Karpas-422 (cell line): ENCODE results near the gene SYF2. TPM values are rescaled to one million over a fixed set of nuclear protein-coding genes. Genes with fewer than 3 reads are reported as not detected.
A peak's percentile ranks its signal among the peaks of the same experiment; 100 is the strongest.

ENCODE experiments used
- DNase-seq: peaks from one replicate; pipeline ENCODE4 v3.0.0-alpha.2; 2015
- H2AFZ ChIP-seq: fragments of 200-600 bp; sonication (generic); 2 replicates; pipeline ENCODE4 v1.6.1; 2014; ENCODE audit warnings: antibody characterized with exemption, low read length, mixed read lengths
- H3K27ac ChIP-seq: fragments of 200-600 bp; sonication (generic); 2 replicates; pipeline ENCODE4 v1.5.1; 2014; ENCODE audit warnings: mild to moderate bottlenecking, low read length, moderate library complexity
- H3K27me3 ChIP-seq: fragments of 200-600 bp; sonication (generic); 2 replicates; pipeline ENCODE4 v1.6.1; 2014; ENCODE audit warnings: low read length, mixed read lengths
- H3K36me3 ChIP-seq: fragments of 200-600 bp; sonication (generic); 2 replicates; pipeline ENCODE4 v1.6.1; 2014; ENCODE audit warnings: low read length, mixed read lengths; ENCODE audit not compliant: insufficient read depth
- H3K4me1 ChIP-seq: fragments of 200-600 bp; sonication (generic); 2 replicates; pipeline ENCODE4 v1.6.1; 2014; ENCODE audit warnings: mild to moderate bottlenecking, low read length, mixed read lengths
- H3K4me2 ChIP-seq: fragments of 200-600 bp; sonication (generic); 2 replicates; pipeline ENCODE4 v1.6.1; 2014; ENCODE audit warnings: low read length, low read depth, mild to moderate bottlenecking; ENCODE audit not compliant: poor library complexity, severe bottlenecking
- H3K4me3 ChIP-seq: fragments of 200-600 bp; sonication (generic); 2 replicates; pipeline ENCODE4 v1.5.1; 2014; ENCODE audit warnings: mild to moderate bottlenecking, antibody characterized with exemption, low read length, mixed read lengths
- H3K79me2 ChIP-seq: fragments of 200-600 bp; sonication (generic); 2 replicates; pipeline ENCODE4 v1.6.1; 2014; ENCODE audit warnings: mild to moderate bottlenecking, low read length, mixed read lengths
- H3K9ac ChIP-seq: fragments of 200-600 bp; sonication (generic); 2 replicates; pipeline ENCODE4 v1.6.0; 2014; ENCODE audit warnings: low read length
- H3K9me2 ChIP-seq: fragments of 200-600 bp; sonication (generic), shearing (Covaris generic); replicated peaks from 2 replicates; pipeline ENCODE4 v1.6.0; 2014; ENCODE audit warnings: mild to moderate bottlenecking, low read length, moderate library complexity; ENCODE audit not compliant: insufficient read depth
- H3K9me3 ChIP-seq: fragments of 300-700, 200-600 bp; sonication (generic); 2 replicates; pipeline ENCODE4 v1.6.1; 2014; ENCODE audit warnings: low read length, mixed read lengths
- H4K20me1 ChIP-seq: fragments of 200-600 bp; sonication (generic); 2 replicates; pipeline ENCODE4 v1.6.1; 2014; ENCODE audit warnings: mild to moderate bottlenecking, antibody characterized with exemption, low read length, low read depth; ENCODE audit not compliant: insufficient read depth
- total RNA-seq: library from RNA; depleted of rRNA; stranded (reverse); fragments of >200 nt; shearing (Covaris generic); gene quantifications from 2 replicates; pipeline ENCODE4 v1.2.3, GENCODE V29; 2014; ENCODE audit warnings: low replicate concordance

The SYF2 gene
- total RNA-seq, 1 experiment from 2014 or later: 57.4 TPM

DNA sequence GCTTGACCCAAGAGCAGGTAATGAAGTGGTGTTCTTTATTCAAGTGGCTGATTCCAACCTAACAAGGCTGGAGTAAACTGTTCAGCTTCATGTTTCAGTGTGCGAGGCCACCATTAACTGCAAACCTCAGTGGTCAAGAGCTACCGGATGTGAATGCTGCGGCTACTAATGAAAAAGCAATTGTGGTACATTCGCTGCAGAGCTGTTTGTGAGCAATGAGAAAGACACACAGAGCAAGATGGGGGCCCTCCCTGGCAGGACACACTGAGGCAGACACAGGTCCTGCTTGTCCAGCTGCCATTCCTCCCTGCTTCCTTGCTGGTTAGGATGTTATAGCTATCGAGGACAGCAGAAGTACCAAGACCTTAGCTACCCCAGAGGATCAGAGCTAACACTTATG lies 26.1 kb downstream of the SYF2 start:
- H3K79me2 ChIP-seq: no peaks in the 10 kb centered on the region
- H3K27ac ChIP-seq: no peak overlapping the region
- H3K4me1 ChIP-seq: peaks cover 15% of the 10 kb centered on the region; the same call in 1 of the 2 replicates
- no peak overlapping the region for H3K4me2 ChIP-seq
- H4K20me1 ChIP-seq: no peaks in the 10 kb centered on the region
- H3K9me2 ChIP-seq: no peaks in the 10 kb centered on the region
- no peaks in the 10 kb centered on the region for H3K27me3 ChIP-seq
- DNase-seq: no peak
- H3K9me3 ChIP-seq: no peaks in the 10 kb centered on the region
- no peaks in the 10 kb centered on the region for H3K36me3 ChIP-seq
- no peak overlapping the region for H2AFZ ChIP-seq
- H3K9ac ChIP-seq: no peak overlapping the region
- H3K4me3 ChIP-seq: no peak overlapping the region

DNA sequence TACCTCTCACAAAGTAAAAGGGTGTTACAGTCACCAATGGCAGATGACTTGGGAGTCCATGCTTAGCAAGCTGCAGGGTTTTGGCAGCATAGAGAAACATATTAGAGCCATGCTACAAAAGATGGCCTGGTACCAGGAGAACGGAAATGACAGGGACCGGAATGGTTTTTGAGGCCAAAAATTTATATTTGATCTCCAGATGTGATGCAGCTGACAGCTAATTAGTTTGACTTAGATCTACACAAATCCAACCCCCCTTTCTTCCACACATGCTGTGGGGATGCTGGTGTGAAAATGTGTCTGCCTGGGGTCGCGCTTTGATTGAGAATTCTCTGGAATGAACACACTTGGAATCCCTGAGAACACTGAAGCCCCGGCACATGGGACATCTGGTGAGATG lies 26.5 kb downstream of the SYF2 start:
- H2AFZ ChIP-seq: no peak overlapping the region
- H3K9ac ChIP-seq: no peak overlapping the region

DNA sequence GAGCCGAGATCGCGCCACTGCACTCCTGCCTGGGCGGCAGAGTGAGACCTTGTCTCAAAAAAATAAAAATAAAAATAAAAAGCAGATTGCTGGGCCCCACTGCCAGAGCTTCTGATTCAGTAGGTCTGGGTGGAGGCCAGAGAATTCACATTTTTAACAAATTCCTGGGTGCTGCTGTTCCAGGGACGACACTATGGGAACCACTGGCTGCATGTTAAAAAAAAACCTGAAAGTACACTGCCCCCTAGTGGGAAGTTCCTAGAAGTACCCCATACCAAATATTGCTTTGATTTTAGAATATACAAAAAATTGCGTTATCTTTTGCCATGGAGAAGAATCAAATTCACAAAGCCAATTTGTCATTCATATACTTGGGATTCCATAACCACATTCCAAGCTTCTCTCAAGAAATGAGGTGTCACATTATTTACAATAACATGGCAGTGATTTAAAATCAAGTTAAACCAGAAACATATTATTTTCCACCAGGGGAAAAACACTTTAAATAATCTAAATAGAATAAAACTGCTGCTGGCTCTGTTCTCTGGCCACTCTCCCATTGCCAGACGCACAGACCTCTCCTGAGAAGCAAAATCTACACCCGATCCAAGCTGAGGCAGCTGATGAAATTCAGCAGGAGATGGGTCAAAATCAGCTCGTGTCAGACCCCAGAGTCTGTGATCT lies 27.4 kb downstream of the SYF2 start:
- H3K9me3 ChIP-seq: no peaks in the 10 kb centered on the region
- DNase-seq: peak; percentile 81
- no peak overlapping the region for H3K9ac ChIP-seq
- H4K20me1 ChIP-seq: no peaks in the 10 kb centered on the region
- no peak overlapping the region for H3K4me3 ChIP-seq
- no peak overlapping the region for H3K27ac ChIP-seq
- H3K4me2 ChIP-seq: no peak overlapping the region
- H3K9me2 ChIP-seq: no peaks in the 10 kb centered on the region
- H3K27me3 ChIP-seq: no peaks in the 10 kb centered on the region
- H3K4me1 ChIP-seq: peaks cover 15% of the 10 kb centered on the region; the same call in 1 of the 2 replicates
- H3K36me3 ChIP-seq: no peaks in the 10 kb centered on the region
- H2AFZ ChIP-seq: no peak overlapping the region
- H3K79me2 ChIP-seq: no peaks in the 10 kb centered on the region

More for the DNA sequence above, 26.5 kb downstream of the SYF2 start:
- peaks cover 15% of the 10 kb centered on the region; the same call in 1 of the 2 replicates for H3K4me1 ChIP-seq
- no peak overlapping the region for H3K4me3 ChIP-seq
- no peak overlapping the region for H3K4me2 ChIP-seq
- no peaks in the 10 kb centered on the region for H4K20me1 ChIP-seq
- DNase-seq: no peak
- H3K9me3 ChIP-seq: no peaks in the 10 kb centered on the region
- no peak overlapping the region for H3K27ac ChIP-seq
- H3K79me2 ChIP-seq: no peaks in the 10 kb centered on the region
- no peaks in the 10 kb centered on the region for H3K9me2 ChIP-seq
- H3K36me3 ChIP-seq: no peaks in the 10 kb centered on the region
- no peaks in the 10 kb centered on the region for H3K27me3 ChIP-seq

DNA sequence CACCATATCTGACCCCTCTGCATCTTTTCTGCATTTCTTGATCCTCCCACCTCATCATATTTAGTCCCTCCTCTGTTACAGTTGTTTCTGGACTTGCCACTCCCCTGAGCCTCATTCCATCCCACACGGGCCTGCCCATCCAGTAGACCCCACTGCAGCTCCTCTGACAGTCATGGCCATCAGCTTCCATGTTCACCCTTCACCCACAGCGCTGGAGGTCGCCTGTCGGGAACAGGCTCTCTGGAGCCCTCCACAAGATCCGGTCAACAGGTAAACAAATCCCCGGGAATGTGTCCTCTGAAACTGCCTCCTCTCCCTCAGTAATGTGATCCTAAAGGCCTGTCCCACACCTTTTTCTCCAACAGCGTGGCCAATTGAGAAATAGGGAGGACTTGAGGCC lies 31.3 kb downstream of the SYF2 start:
- no peak overlapping the region for H3K4me2 ChIP-seq
- no peak overlapping the region for H2AFZ ChIP-seq
- no peak for DNase-seq
- H4K20me1 ChIP-seq: no peaks in the 10 kb centered on the region
- H3K9me3 ChIP-seq: no peaks in the 10 kb centered on the region
- no peaks in the 10 kb centered on the region for H3K9me2 ChIP-seq
- H3K27me3 ChIP-seq: no peaks in the 10 kb centered on the region
- no peak overlapping the region for H3K4me3 ChIP-seq
- H3K4me1 ChIP-seq: peaks cover 35% of the 10 kb centered on the region
- H3K36me3 ChIP-seq: no peaks in the 10 kb centered on the region
- no peak overlapping the region for H3K9ac ChIP-seq
- H3K27ac ChIP-seq: no peak overlapping the region
- H3K79me2 ChIP-seq: no peaks in the 10 kb centered on the region

DNA sequence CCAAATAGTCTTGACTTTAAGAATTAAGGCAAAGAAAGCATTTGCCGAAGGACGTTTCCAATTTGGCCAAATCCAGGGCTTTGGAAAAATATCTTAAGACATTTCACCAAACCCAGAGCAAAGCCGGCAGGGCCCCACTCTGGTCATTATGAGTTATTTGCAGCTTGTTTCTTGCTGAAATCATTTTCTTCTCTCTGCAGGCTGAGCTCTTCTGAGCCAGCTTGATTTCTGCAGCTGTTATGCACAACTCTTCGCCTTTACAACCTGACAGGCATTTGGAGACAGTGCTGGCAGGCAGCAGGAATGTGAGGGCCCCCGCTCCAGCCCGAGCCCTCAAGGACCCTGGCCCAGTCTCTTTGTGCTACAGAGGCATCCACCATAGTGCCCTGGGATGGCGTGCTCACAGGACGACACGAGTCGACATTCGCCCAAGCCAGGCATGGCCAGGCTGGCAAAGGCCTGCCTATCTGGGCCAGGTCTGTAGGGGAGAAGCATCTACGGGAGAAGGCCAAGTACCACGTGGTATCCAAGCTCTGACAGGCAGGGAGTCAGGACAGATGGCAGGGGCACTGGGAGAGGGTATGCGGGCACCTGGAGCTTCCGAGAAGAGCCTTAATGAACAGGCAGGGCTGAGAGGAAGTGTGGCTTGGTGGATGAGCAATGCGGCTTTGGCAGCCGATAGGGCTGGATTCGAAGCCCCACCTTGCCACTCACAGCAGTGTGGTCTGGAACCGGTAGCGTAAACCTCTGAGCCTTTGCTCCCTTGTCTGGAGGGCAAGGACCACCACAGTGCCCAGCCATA lies 32.3 kb downstream of the SYF2 start:
- no peaks in the 10 kb centered on the region for H3K9me2 ChIP-seq
- H3K4me2 ChIP-seq: no peak overlapping the region
- H3K9me3 ChIP-seq: no peaks in the 10 kb centered on the region
- DNase-seq: no peak
- H3K9ac ChIP-seq: no peak overlapping the region
- H3K79me2 ChIP-seq: no peaks in the 10 kb centered on the region
- no peak overlapping the region for H3K27ac ChIP-seq
- H3K27me3 ChIP-seq: no peaks in the 10 kb centered on the region
- no peak overlapping the region for H2AFZ ChIP-seq
- H3K36me3 ChIP-seq: no peaks in the 10 kb centered on the region
- no peaks in the 10 kb centered on the region for H4K20me1 ChIP-seq
- H3K4me1 ChIP-seq: peaks cover 27% of the 10 kb centered on the region
- H3K4me3 ChIP-seq: no peak overlapping the region

DNA sequence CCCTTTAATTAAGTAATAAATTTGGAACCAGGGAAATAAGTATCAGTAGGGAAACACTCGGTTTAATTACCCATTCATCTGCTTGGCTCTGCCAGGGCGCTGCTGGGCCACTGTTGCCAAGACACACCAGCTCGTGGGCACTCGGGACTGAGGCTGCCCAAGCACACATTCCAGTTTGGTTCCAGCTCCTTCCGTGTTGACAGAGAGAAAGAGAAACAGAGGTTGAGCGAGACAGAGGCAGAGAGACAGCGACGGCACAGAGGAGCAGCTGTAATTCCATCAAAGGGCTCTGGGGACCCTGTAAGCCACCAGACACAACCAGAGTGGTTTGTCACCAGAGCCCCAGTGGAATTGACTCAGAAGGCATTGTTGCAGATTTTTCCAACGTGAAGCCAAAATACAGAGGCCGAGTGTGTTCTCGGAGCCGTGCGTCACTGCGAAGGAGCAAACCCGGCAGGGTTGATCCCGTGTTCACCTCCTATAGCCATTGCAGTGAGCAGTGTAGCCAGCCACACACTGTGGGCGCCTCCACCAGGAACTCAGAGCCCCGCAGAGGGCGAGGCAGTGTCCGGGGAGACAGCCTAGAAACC lies 33.5 kb downstream of the SYF2 start:
- H2AFZ ChIP-seq: peak overlapping the region; percentile 2; the same call in 1 of the 2 replicates
- H3K36me3 ChIP-seq: no peaks in the 10 kb centered on the region
- DNase-seq: peak; percentile 83
- no peaks in the 10 kb centered on the region for H4K20me1 ChIP-seq
- peak overlapping the region; percentile 57 for H3K9ac ChIP-seq
- no peak overlapping the region for H3K27ac ChIP-seq
- peaks cover 26% of the 10 kb centered on the region for H3K4me1 ChIP-seq
- H3K9me3 ChIP-seq: no peaks in the 10 kb centered on the region
- peak overlapping the region; percentile 31 for H3K4me3 ChIP-seq
- H3K27me3 ChIP-seq: no peaks in the 10 kb centered on the region
- peak overlapping the region; percentile 76 for H3K4me2 ChIP-seq
- H3K9me2 ChIP-seq: no peaks in the 10 kb centered on the region
- H3K79me2 ChIP-seq: no peaks in the 10 kb centered on the region

DNA sequence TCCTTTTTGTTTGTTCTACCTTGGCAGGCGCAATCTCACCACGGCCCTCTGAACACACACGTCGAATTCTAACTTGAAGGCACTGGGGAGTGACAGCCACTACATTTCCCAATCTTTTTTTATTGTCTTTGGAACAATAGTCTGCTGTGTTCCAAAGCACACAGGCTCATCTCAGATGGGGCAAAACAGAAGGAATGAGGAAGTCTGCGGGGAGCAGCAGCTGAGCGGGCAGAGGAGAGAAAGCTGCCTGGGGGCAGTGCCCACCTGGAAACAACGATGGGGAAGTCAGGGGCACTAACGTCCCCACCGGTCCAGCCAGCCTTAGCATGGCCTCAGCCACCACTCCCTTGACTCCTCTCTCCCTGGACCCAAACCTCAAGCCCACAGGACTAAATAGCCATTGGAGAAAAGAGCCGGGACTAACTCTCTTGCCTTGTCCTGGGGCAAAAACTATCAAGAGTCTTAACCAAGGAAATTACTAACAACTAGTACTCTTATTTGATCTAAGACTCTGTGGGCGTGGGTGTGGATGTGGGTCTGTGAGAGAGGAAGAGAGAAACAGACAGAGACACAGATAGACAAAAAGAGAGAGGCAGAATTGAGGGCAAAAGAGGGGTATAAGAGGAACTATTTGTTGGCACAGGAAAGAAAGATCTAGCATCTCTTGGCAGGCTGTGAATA lies 34.2 kb downstream of the SYF2 start:
- no peaks in the 10 kb centered on the region for H3K36me3 ChIP-seq

More for the DNA sequence above, 34.2 kb downstream of the SYF2 start:
- H3K4me2 ChIP-seq: peak overlapping the region; percentile 76
- H2AFZ ChIP-seq: no peak overlapping the region
- H4K20me1 ChIP-seq: no peaks in the 10 kb centered on the region
- peak overlapping the region; percentile 31 for H3K4me3 ChIP-seq
- no peak overlapping the region for H3K27ac ChIP-seq
- DNase-seq: no peak
- H3K9ac ChIP-seq: peak overlapping the region; percentile 57
- no peaks in the 10 kb centered on the region for H3K79me2 ChIP-seq
- no peaks in the 10 kb centered on the region for H3K9me3 ChIP-seq
- H3K4me1 ChIP-seq: peaks cover 26% of the 10 kb centered on the region
- H3K9me2 ChIP-seq: no peaks in the 10 kb centered on the region
- no peaks in the 10 kb centered on the region for H3K27me3 ChIP-seq
